Measurements from ENCODE around the gene RUFY1.

Gene RUFY1

DNA sequence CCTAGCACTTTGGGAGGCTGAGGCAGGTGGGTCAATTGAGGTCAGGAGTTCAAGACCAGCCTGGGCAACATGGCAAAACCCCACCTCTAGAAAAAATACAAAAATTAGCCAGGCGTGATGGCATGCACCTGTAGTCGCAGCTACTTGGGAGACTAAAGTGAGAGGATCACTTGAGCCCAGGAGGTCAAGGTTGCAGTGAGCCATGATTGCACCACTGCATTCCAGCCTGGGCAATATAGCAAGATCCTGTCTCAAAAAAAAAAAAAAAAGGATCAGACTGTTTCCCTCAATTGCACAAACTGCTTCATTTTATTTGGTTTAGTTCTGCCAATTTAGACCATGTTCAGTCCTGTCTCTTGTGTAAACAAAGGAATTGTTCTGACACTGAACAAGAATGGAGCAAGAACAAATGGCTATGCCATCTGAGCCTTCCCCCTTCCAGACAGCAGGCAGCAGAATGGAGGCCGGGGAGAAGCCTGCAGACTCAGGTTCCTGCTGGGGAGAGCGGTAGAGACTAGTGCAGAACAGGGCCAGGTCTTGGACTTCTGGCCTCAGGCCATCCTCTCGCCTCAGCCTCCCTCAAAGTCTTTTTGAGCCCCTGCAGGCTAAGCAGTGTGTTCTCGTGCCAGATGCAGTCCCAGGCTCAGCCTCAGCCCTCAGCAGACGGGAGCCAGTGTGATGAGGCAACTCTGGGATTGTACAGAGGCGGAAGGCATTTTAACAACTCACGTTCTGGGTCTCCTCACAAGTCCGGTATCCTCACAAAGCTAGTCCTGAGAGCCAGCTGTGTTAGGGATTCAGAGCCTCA lies 54.9 kb downstream of the RUFY1 start:
- DNase-seq: no peak

DNA sequence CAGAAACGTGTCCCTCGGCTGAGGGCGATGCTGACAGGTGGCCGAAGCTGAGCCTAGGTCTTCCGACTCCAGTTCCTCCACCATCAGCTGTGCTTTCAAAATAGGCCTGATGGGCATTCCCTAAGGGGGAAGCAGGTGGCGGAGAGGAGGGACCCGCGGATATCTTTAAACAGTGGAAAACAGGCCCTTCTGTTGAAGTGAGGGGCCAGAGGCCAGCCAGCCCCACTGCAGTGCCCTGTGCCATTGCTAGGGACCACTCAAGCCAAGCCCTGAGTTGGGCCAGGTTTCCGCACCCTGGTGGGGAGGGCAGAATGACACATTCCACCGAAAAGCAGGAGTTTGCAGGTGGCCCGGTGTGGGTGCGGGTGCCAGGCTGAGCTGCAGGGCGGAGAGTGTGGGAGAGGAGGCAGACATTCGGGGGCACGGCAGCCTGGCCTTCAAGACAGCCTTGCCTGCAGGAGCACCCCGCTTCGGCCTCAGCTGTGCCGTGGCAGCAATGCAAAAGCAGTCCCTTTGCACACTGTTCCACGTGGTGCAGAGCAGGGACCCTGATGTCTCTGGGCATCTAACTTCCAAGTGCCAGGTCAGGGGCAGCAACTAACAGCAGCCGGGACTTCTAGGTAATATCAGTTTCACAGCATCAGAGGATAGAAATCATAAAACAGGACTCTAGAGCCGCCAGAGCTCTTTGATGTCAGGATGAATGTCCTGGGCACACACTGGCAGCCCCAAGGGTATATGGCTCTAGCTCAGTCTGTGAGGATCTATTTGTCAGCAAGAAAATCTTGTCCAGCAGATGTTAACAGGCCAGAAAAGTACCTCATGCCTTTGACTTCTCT lies 55.9 kb downstream of the RUFY1 start:
- DNase-seq: no peak

DNA sequence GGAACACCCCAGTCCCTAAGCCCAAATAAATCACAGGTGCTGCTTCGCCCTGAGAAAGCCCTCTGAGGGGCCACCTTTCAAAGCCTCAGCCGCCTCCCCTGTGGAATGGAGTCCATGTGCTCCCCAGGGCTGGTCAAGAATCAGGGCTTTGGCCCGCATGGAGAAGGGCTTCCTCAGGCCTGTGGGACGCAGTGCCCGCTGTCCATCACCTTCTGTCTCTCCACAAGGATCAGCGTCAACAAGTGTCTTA lies 56.5 kb downstream of the RUFY1 start:
- no peak for DNase-seq

DNA sequence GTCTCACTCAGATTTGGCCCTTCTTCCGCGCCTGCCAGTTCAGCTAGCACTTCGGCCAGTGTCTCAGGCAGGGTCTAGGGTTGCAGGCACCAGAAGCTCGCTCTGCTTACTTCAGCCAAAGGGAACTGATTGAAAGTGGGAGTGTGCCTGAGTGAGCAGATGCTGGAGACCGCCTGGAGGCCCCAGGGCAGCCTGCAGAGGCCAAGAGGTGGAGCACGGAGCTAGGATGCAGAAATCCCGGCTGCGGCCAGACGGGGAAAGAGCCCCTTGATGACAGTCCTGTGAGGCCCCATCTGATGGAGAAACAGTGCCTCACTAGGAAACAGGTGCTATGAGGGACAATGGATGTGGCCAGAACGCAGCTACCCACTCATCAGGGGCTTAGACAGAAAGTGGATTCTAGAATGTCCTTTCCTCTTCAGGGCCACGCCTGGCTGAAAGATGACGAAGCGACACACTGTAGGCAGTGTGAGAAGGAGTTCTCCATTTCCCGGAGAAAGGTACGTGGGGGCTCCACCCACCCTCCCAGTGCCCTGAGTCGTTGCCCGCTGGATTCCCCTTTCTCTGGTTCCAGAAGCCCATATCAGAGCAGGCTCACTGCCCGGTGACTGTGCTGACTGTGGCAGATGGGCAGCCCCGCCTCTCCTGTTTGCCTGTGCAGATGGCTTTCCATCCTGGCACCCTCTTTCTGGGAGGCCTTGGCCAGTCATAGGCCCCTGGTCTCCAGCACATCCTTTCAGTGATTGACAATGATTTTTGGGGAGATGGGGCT lies 57.0 kb downstream of the RUFY1 start:
- no peak for DNase-seq

DNA sequence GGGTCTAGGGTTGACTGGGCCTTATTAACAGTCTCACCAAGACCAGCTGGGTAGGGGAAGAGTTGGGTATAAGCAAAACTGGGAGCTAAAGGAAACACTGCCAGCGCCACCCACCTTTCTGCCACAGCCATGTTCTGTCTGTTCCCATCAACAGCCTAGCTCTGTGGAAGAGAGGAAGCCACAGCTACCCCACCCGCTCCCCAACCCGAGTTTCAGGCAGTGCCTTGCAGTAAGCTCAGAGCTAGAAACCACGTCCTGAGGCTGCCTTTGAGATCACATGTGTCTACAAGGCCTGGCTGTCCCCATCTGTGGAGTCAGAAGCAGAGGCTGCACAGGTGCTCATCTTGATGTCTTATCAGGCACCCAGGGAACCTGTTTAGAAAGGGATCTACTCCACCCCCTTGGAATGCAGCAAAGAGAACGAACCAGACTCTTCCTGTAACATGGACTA lies 57.8 kb downstream of the RUFY1 start:
- DNase-seq: peak in 4 of 5 donors; percentile 25 to 72 (median 34)

DNA sequence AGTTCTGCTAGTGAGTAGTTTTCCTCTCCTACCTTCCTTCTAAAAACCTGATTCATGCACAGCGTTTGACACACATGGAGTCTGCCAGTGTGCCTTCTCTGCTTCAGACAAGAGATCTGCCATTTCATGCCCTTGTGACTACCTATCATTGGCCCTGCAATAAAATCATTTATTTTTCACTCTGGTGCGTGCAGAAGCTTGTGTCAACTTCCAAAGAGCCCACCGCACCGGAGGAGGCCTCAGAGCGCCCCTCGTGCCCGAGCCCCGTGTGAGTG lies 59.4 kb downstream of the RUFY1 start:
- no peak for DNase-seq

DNA sequence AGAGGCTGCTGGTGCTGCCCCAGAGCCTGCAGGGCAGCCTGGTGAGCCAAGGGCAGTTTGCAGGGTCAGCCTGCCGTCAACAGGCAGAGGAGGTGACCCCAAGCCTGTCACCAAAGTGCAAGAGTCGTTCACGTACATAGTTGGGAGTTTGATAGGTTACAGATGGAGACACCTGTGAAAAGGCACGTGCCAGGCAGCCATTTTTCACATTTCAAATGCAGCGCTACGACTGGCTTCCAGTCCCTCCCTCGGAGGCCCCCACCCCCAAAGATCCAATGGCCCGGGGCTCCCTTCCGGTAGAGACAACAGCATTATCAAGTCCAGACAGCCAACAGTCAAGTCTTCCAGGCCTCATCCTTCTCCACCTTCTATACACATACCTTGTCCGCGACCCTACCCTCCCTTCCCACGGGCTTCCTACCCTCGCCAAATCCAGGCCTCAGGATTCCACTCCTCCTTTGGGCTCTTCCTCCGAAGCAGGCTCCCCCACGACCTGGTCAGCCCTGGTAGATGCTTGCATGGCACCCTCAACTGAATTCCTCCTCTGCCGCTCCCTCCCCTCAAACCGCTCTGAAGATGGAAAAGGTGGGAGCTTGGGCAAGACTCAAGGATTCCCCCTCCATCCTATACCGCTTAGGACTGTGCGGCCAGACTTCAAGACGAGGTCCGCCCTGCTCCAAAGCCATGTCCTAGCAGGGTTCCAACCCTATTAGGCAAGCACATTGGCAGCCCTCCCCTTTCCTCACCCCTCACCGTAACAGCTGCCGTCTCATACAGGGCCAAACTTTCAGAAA lies 60.0 kb downstream of the RUFY1 start:
- no peak for DNase-seq

DNA sequence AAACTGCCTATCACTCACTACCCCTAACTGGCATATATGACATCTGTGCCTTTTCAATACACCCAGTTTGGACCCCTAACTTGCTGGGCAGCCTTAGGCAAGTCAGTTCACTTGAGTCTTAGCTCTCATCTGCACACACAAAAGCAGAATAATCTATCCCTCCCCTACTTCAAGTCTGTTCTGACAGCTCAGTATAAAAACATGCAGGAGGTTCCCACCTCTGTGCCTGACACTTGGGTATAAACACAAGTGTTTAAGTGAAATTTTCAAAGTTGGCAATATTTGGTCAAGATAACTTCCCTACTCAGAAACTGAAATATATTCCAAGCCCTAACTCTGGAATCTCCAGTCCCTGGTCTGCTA lies 60.5 kb downstream of the RUFY1 start:
- DNase-seq: no peak

DNA sequence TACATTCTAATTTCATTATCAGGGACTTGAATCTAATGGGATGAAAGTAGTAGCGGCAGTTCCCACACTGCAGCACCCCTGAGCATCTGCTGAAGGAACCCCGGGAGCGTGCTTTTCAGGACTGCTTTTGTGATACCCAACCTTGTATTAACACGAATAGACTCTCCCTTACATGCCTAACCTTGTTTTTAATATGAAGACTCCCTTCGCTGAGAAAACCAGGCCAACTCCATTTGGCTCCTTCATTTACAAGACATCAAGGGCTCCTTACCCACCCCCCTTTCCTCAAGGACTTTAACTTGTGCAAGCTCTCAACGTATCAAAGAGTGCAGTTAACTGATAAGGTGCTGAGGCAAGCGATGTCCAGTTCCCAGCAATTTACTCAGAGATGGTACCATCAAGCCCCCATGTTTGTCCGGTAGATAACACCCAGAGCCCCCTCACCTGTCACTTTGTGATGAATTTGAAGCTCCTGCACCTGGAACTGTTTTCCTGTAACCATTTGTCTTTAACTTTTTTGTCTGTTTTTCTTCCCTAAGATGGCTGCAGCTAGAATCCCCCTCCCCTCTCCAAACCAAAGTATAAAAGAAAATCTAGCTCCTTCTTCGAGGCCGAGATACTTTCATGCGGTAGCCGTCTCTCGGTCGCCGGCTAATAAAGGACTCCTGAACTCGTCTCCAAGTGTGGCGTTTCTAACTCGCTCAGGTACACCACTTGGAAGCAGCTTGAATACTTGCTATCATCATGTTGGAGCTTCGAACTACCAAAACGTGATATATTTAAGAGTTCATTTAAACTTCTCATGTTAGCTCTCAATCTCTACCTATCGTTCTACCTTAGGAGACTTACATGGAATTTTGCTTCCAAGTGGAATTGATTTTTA lies 62.5 kb downstream of the RUFY1 start:
- DNase-seq: no peak

DNA sequence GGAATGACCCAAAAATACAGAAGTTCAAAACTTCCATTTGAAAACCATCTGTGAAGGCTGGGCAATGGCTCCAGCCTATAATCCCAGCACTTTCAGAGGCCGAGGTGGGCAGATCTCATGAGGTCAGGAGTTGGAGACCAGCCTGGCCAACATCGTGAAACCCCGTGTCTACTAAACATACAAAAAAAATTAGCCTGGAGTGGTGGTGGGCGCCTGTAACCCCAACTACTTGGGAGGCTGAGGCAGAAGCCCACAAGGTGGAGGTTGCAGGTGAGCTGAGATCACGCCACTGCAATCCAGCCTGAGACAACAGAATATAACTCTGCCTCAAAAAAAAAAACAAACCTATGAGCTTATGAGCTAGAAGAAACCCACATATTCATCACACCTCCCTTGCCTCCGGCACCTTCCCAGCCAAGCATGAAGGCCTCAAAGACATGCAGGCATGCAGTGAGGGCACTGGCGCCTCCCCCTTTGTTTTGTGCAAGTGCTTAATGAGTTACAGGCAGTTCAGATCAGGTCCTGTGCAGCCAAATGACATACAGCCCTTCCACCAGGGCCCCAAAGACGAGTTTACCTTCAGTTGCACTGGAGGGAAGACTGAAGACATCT lies 63.2 kb downstream of the RUFY1 start:
- no peak for DNase-seq

DNA sequence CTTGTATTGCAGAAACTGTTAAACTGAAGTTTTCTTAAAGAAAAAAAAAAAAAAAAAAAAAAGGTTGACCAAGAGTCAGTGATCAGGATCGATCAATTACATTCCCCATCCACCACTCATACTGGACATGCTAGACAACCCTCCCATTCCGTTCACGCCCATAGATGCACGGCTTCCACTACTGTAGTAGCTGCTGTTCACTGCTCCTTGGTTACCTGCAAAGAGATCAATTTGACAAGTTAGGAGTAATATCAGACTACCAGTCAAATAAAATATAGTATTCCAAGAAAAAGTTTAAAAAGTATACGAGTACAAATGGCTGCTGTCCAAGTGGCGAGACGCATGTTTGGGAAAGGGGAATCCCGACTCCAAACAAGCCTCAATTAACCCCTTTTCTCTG lies 64.4 kb downstream of the RUFY1 start:
- DNase-seq: no peak

DNA sequence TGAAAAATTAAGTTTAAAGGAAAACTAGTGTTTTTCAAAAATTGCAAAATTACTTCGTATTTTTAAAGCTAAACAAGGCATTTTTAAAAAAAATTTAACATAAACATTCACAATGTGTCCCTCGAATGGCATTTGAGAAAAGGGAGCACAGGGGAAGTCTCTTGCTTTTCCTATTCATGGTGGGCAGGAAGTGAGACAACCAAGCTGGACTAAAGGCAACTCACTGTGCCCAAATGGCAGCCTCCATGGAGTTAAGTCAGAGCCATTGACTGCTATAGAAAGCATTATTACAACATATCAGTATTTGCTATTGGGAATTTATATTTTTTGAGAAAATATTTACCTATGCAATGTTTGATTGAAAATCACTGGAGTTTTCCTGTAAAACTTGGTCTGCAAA lies 64.8 kb downstream of the RUFY1 start:
- DNase-seq: no peak

DNA sequence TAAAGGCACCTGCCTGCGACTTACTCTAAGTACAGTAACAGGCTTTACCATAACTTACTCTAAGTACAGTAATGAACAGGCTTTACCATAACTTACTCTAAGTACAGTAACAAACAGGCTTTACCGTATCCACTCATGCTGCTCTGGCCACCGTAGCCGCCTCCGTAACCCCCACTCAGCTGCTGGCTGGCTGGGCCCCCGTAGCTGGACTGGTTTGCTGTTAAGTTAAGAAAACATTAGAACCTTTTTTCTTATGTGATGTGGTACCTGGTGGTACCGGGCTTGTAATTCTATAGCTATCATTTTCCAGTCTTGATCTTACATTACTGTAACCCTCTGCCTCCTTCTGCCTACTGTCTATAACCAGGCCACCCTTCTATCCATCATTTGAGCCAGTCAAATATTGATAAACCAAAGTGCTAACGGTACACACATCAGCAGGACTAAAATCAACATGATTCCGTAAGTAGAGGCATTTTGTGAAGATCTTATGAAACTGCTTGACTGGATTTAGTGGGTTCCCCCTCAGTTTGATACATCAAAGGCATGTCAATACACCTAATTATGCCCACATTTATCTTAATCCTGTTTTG lies 65.7 kb downstream of the RUFY1 start:
- no peak for DNase-seq

DNA sequence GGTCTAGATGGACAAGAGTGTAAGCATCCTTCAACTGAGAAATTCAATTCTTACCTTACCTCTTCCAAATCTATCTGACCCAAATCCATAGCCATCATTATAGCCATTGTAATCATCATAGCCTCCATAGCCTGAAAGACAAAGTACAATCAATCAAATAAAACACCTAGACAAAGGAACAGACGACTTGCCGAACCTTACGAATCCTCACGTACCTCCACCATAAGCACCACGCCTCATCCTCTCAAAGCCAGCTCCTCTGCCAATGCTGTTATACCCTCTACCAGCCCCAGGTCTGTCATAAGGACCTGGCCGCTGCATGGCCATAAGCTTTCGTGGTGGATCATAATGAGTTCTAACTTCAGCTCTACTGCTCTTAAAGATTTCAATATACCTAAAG lies 67.6 kb downstream of the RUFY1 start:
- no peak for DNase-seq

DNA sequence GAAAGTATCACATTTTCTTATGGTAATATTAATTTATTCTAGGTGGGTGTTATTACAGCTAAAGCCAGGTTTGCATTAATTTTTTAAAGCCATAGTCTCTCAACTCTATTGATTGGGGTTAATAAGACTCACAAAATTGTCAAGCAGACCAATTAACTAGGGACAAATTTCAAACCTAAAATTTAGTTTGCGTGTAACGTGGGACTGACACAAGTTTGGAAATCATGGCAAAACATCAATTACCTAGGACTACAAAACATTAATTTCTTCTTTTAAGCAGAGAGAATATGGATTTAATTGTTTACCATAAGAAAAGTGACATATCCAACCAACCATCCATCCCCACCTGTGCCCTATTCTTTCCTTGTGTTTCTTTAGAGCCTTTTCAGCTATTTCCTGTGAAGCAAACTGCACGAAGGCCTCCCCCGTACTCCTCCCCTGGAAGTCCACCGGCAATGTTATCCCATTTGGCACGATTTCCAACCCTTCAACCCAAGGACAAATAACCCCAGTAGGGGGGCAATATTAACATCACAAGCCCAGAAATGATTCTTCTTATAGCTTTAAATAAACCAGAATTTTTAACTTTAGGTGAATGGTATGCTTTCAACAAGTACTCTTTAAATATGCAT lies 68.7 kb downstream of the RUFY1 start:
- no peak for DNase-seq

DNA sequence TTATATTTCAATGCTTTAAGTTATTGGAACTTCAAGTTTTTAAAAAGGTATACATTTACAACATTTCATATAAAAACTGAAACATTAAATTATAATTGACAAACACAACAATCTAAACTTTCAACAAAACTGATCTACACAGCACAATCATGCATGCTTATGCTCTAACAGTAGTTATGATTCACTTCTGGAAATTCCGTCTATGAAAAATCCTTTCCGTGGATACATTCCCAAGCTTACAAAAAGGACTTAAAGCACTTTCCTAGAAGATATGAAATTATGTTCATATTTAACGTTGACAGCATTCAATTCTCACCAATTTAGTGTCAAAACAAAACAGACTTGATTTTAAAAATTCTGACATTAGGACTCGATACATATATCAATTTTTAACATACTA lies 69.4 kb downstream of the RUFY1 start:
- DNase-seq: no peak

DNA sequence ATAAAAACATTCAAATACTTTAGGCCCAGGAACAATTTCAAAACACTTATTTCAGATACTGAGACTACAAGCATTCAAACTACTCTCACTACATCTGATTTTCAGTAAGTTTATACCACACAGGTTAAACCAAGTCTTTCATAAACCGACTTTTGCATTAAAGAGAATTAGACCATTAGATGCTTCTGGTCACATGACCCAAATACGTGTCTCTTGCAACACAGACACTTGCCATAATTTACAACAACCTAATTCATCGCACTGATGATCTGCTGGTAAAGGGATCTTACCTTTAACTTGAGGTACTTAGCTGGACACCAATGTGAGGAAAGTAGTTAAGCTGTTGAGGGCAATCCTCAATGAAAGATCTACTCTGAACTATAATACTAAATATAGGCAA lies 69.9 kb downstream of the RUFY1 start:
- no peak for DNase-seq

DNA sequence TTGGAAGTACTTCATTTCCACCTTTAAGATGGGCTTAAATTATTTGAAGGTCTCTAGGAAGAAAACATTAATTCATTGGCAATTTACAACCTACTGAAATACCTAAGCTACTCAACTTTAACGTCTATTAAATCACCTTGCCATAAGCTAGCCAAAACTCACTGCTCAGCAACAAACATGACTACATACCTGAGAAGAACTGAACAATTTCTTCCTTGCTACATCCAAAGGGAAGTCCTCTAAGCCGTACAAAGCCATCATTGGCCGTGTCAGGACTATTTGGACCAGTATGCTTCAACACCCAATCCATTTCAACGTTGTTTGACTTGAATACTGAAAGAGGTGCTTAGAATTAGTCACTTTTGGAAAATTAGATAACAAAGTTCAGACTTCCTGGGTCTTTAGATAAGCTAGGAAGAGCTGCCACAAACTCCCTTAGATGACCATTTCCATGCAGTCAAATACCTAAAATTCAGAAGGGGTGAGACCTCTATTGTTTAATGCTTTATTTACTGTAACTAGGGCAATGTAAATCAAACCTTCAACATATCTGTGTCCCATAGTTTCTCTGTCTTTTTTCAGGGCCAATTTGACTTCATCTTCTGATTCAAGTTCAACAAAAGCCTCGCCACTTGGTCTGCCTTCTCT lies 70.5 kb downstream of the RUFY1 start:
- DNase-seq: no peak

DNA sequence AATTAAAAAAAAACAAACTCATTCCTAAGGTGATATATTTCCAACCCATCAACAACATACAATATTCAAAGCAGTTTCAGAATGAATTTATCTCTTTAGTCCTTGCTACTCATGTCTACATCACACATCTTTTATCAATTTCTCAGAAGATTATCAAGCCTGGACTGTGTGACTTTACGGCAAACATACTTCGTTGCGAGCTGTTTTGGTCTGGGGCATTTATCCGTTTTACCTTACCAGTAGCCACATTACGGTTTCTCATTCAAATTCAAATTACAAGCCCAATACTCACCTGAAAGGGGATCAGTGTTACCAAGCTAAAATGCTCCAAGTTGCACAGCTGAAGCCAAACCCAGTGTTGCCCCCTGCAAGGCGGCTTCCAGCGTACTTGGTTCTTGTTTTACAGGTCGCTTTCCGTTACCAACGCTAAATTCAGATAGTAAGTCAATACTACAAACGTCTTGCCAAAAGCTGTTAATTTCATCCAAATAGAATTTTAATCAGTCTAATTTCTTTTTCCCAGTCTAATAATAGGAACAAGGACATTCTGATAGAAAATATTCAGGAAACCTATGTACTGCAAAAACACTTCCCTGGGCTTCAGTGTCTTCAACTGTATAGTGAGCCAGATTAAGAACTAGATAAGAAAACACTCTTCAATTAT lies 71.3 kb downstream of the RUFY1 start:
- DNase-seq: peak in 1 of 5 donors; percentile 17

Data from T-helper 1 cell (primary cell).